ENCODE results near the gene SMOC2.

- TF ChIP-seq CTCF (tag by site-specific recombination; IDR thresholded peaks at IDR 0.05): no peak
- TF ChIP-seq REST (tag by site-specific recombination; IDR thresholded peaks at IDR 0.05): no peak
- no peak for TF ChIP-seq WT1 (tag by site-specific recombination; IDR thresholded peaks at IDR 0.05)
- no peak for TF ChIP-seq BCL11A (tag by site-specific recombination; IDR thresholded peaks at IDR 0.05; ENCODE audit: low read depth)
- TF ChIP-seq MEIS1 (CRISPR knock-in tag; IDR thresholded peaks at IDR 0.05; ENCODE audit: borderline replicate concordance): no peak
- TF ChIP-seq ZNF629 (tag by site-specific recombination; IDR thresholded peaks at IDR 0.05): no peak
- TF ChIP-seq ZNF449 (tag by site-specific recombination; IDR thresholded peaks at IDR 0.05): no peak
- TF ChIP-seq ZNF350 (tag by site-specific recombination; IDR thresholded peaks at IDR 0.05): no peak
- no peak for TF ChIP-seq ZNF501 (tag by site-specific recombination; IDR thresholded peaks at IDR 0.05)
- no peak for TF ChIP-seq ZBTB6 (tag by site-specific recombination; IDR thresholded peaks at IDR 0.05)
- no peak for TF ChIP-seq ZNF510 (tag by site-specific recombination; IDR thresholded peaks at IDR 0.05; ENCODE audit: insufficient replicate concordance)
These were observed 15.0 kb downstream of the SMOC2 start for GRCh38 chr6:168455847-168456530.

Data from HEK293 (cell line).